ENCODE results near the gene KANK3. TPM values are rescaled to one million over a fixed set of nuclear protein-coding genes. Genes with fewer than 3 reads are reported as not detected.
A peak's percentile ranks its signal among the peaks of the same experiment; 100 is the strongest.
"Not testable (repeated sequence)": the region's sequence is repeated elsewhere in the genome, so short reads cannot be mapped to it uniquely, and the experiment has no call there.

The KANK3 gene
- total RNA-seq, 1 donor from 2014 or later, result 0.89 TPM

GRCh38 chr19:8341504-8341903 is 1.6 kb downstream of the KANK3 start:
- H3K4me1 Mint-ChIP-seq (ENCODE audit: low read depth); H3K36me3 Mint-ChIP-seq (ENCODE audit: low read depth); H3K27ac Mint-ChIP-seq; intact Hi-C loops (cut with micrococcal nuclease); DNase-seq (ENCODE audit: low spot score); H3K9me3 Mint-ChIP-seq; H3K4me3 Mint-ChIP-seq (ENCODE audit: low read depth): not testable (repeated sequence)
- H3K27me3 Mint-ChIP-seq (ENCODE audit: low read depth), result peaks cover 37% of the 10 kb centered on the region

DNA sequence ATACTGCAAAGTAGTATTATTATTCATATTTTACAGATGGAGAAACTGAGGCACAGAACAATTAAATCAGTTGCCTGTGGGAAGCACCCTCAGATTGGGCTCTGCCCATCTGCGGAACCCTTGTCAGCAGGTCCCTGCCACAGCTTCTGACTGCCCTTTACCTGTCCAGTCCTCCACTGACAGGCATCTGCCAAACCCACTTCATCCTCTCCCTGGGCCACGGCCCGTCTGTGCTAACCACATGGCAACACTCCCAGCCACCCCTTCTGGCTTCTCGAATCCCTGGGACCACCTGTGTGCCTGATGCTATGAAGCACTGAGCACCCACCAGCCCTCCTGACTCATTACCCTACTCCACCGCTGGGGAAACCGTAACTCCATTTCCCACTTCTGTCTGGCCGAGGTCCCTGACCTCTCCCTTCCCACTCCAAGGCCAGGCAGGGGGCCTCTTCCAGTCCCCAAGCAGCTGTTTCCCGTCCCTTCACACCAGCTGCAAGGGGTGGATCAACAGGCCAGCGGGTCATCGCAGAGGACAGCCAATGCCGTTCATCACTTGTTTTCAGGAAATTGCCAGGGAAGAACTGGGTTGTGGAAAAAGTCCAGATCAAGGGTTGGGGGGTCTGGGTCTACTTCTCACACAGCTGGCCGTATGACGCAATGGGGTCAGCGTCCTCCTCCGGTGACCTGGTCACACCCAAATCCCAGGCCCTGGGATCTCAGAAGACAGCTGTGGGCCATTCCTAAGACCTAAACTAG is 2.5 kb downstream of the KANK3 start:
- Mint-ChIP-seq H3K9me3 (no peaks in the 10 kb centered on the region), H3K27me3 (ENCODE audit: low read depth) (peaks cover 45% of the 10 kb centered on the region), H3K27ac (no peak overlapping the region), H3K4me3 (ENCODE audit: low read depth) (no peak overlapping the region), H3K4me1 (ENCODE audit: low read depth) (peaks cover 9% of the 10 kb centered on the region), H3K36me3 (ENCODE audit: low read depth) (no peaks in the 10 kb centered on the region)
- no peak for DNase-seq (ENCODE audit: low spot score)
- intact Hi-C loops (cut with micrococcal nuclease), result no loop called here

DNA sequence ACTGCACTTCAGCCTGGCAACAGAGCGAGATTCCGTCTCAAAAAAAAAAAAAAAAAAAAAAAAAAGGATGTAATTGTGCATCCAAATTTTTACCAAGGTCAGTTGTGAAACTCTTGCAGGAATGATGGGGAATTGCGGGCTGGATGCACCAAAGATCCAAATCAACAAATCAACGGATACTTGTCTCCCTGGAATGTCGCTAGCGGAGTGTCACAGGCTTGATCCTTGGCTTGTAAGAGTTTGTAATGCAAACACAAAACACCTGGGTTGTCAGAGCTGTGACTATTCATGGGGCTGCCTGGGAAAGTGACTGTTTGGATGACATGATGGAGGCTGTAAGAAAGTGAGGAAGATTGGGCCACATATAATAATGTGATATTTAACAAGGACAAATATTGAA is 4.2 kb downstream of the KANK3 start:
- Mint-ChIP-seq H3K4me3 (ENCODE audit: low read depth) (no peak overlapping the region), H3K9me3 (no peaks in the 10 kb centered on the region), H3K4me1 (ENCODE audit: low read depth) (peaks cover 9% of the 10 kb centered on the region), H3K27ac (no peak overlapping the region), H3K36me3 (ENCODE audit: low read depth) (no peaks in the 10 kb centered on the region), H3K27me3 (ENCODE audit: low read depth) (peaks cover 45% of the 10 kb centered on the region)
- DNase-seq (ENCODE audit: low spot score), result no peak
- intact Hi-C loops (cut with micrococcal nuclease), result no loop called here

- intact Hi-C loops (cut with micrococcal nuclease), result no loop called here
- H3K36me3 Mint-ChIP-seq (ENCODE audit: low read depth), result no peaks in the 10 kb centered on the region
- H3K4me1 Mint-ChIP-seq (ENCODE audit: low read depth), result peaks cover 6% of the 10 kb centered on the region
- peaks cover 43% of the 10 kb centered on the region for H3K27me3 Mint-ChIP-seq (ENCODE audit: low read depth)
- H3K4me3 Mint-ChIP-seq (ENCODE audit: low read depth), result no peak overlapping the region
- H3K9me3 Mint-ChIP-seq, result no peaks in the 10 kb centered on the region
- DNase-seq (ENCODE audit: low spot score), result no peak
- H3K27ac Mint-ChIP-seq, result no peak overlapping the region
Measured at GRCh38 chr19:8337728-8338127, 5.3 kb downstream of the KANK3 start.

GRCh38 chr19:8336660-8337059 is 6.4 kb downstream of the KANK3 start:
- no peak for DNase-seq (ENCODE audit: low spot score)
- Mint-ChIP-seq H3K27ac (no peak overlapping the region), H3K4me3 (ENCODE audit: low read depth) (no peak overlapping the region), H3K9me3 (no peaks in the 10 kb centered on the region), H3K36me3 (ENCODE audit: low read depth) (no peaks in the 10 kb centered on the region), H3K4me1 (ENCODE audit: low read depth) (peaks cover 6% of the 10 kb centered on the region), H3K27me3 (ENCODE audit: low read depth) (peaks cover 44% of the 10 kb centered on the region)
- intact Hi-C loops (cut with micrococcal nuclease), result no loop called here

DNA sequence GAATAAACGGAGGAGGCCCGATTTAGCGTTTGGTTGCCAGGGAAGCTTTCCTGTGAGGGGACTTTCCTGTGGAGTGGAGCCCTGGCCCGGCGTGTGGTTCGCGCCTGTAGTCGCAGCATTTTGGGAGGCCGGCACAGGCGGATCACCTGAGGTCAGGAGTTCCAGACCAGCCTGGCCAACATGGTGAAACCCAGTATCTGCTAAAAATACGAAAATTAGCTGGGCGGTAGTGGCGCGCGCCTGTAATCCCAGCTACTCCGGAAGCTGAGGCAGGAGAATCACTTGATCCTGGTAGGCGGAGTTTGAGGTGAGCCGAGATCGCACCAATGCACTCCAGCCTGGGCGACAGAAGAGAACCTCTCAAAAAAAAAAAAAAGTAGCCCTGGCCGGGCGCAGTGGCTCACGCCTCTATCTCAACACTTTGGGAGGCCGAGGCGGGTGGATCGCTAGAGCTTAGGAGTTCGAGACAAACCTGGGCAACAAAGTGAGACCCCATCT is 6.9 kb downstream of the KANK3 start:
- peaks cover 44% of the 10 kb centered on the region for H3K27me3 Mint-ChIP-seq (ENCODE audit: low read depth)
- intact Hi-C loops (cut with micrococcal nuclease), result no loop called here
- no peaks in the 10 kb centered on the region for H3K36me3 Mint-ChIP-seq (ENCODE audit: low read depth)
- peak overlapping the region; percentile 39 for H3K4me3 Mint-ChIP-seq (ENCODE audit: low read depth)
- no peak for DNase-seq (ENCODE audit: low spot score)
- peaks cover 6% of the 10 kb centered on the region for H3K4me1 Mint-ChIP-seq (ENCODE audit: low read depth)
- H3K27ac Mint-ChIP-seq, result no peak overlapping the region
- H3K9me3 Mint-ChIP-seq, result no peaks in the 10 kb centered on the region

GRCh38 chr19:8335343-8336071 is 7.6 kb downstream of the KANK3 start:
- H3K4me3 Mint-ChIP-seq (ENCODE audit: low read depth), result peak overlapping the region; percentile 39
- H3K36me3 Mint-ChIP-seq (ENCODE audit: low read depth), result no peaks in the 10 kb centered on the region
- intact Hi-C loops (cut with micrococcal nuclease), result no loop called here
- H3K27ac Mint-ChIP-seq, result no peak overlapping the region
- H3K9me3 Mint-ChIP-seq, result no peaks in the 10 kb centered on the region
- H3K27me3 Mint-ChIP-seq (ENCODE audit: low read depth), result peaks cover 40% of the 10 kb centered on the region
- peaks cover 6% of the 10 kb centered on the region for H3K4me1 Mint-ChIP-seq (ENCODE audit: low read depth)
- DNase-seq (ENCODE audit: low spot score), result no peak

- Mint-ChIP-seq H3K4me1 (ENCODE audit: low read depth) (peaks cover 6% of the 10 kb centered on the region), H3K27ac (no peak overlapping the region), H3K4me3 (ENCODE audit: low read depth) (peak overlapping the region; percentile 26), H3K36me3 (ENCODE audit: low read depth) (no peaks in the 10 kb centered on the region), H3K27me3 (ENCODE audit: low read depth) (peaks cover 38% of the 10 kb centered on the region), H3K9me3 (no peaks in the 10 kb centered on the region)
- DNase-seq (ENCODE audit: low spot score), result peak; percentile 44
- intact Hi-C loops (cut with micrococcal nuclease), result no loop called here
Measured at GRCh38 chr19:8334458-8335342, 8.4 kb downstream of the KANK3 start.

- Mint-ChIP-seq H3K36me3 (ENCODE audit: low read depth) (no peaks in the 10 kb centered on the region), H3K27me3 (ENCODE audit: low read depth) (peaks cover 36% of the 10 kb centered on the region), H3K4me3 (ENCODE audit: low read depth) (peak overlapping the region; percentile 26), H3K27ac (no peak overlapping the region), H3K9me3 (no peaks in the 10 kb centered on the region), H3K4me1 (ENCODE audit: low read depth) (peaks cover 6% of the 10 kb centered on the region)
- DNase-seq (ENCODE audit: low spot score), result no peak
- intact Hi-C loops (cut with micrococcal nuclease), result no loop called here
Measured at GRCh38 chr19:8333767-8334457, 9.2 kb downstream of the KANK3 start.

DNA sequence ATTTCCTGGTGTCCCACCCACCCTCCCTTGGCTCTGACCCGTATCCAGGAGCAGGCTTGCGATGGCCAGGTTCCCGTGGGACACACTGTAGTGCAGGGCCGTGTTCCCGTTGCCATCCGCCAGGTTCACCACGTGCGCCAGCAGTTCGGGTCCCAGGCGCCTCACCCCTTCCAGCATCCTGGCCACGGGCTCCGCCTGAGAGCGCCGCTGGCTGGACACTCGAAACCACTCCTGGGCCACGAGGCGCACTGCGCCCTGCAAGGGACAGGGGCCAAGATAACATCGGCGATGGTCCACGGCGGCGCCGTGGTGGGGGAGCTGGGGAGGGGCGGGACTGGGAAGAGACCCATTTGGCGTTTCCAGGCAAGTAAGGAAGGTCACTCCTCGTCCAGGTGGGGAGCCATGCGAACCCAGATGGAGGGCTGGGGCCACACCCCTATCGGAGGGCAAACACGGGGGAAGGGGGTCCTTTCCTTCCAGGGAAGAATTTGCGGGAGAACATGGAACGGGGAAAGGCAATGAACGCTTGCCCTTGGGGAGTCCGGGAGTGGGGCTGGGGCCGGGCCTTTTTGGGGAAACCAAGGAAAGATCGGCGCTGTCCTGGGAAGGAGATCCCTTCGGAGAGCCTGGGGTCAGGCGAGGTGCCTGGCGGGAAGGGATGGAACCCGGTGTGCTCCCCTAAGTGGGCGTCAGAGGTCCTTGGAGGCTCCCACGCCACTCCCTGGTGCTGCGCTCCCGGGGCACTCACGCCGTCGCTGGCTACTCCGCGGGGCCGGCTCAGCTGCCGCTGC is 9.9 kb downstream of the KANK3 start:
- H3K4me3 Mint-ChIP-seq (ENCODE audit: low read depth), result no peak overlapping the region
- H3K36me3 Mint-ChIP-seq (ENCODE audit: low read depth), result no peaks in the 10 kb centered on the region
- H3K27ac Mint-ChIP-seq, result no peak overlapping the region
- peaks cover 6% of the 10 kb centered on the region for H3K4me1 Mint-ChIP-seq (ENCODE audit: low read depth)
- peaks cover 33% of the 10 kb centered on the region for H3K27me3 Mint-ChIP-seq (ENCODE audit: low read depth)
- intact Hi-C loops (cut with micrococcal nuclease), result no loop called here
- no peak for DNase-seq (ENCODE audit: low spot score)
- H3K9me3 Mint-ChIP-seq, result no peaks in the 10 kb centered on the region

GRCh38 chr19:8331263-8331845 is 11.7 kb downstream of the KANK3 start:
- no peak overlapping the region for H3K27ac Mint-ChIP-seq
- intact Hi-C loops (cut with micrococcal nuclease), result no loop called here
- H3K4me1 Mint-ChIP-seq (ENCODE audit: low read depth), result peaks cover 4% of the 10 kb centered on the region
- no peaks in the 10 kb centered on the region for H3K9me3 Mint-ChIP-seq
- no peaks in the 10 kb centered on the region for H3K36me3 Mint-ChIP-seq (ENCODE audit: low read depth)
- no peak overlapping the region for H3K4me3 Mint-ChIP-seq (ENCODE audit: low read depth)
- no peak for DNase-seq (ENCODE audit: low spot score)
- peaks cover 29% of the 10 kb centered on the region for H3K27me3 Mint-ChIP-seq (ENCODE audit: low read depth)
